CD4-positive, alpha-beta T cell treated with Interleukin-1 beta for 1 hour (primary cell): ENCODE measurements around the gene JAKMIP1.

ENCODE experiments used
- DNase-seq, 2 donors: peaks; one replicate each; pipeline ENCODE4 v3.0.0-alpha.2; 2020 to 2022

The JAKMIP1 gene

GRCh38 chr4:6087669-6088341 lies 112.5 kb downstream of the JAKMIP1 start:
- DNase-seq: no peak

GRCh38 chr4:6086846-6087245 lies 113.5 kb downstream of the JAKMIP1 start:
- no peak for DNase-seq

GRCh38 chr4:6085691-6086628 lies 114.4 kb downstream of the JAKMIP1 start:
- no peak for DNase-seq

- DNase-seq: no peak
Observed at GRCh38 chr4:6085028-6085690, 115.2 kb downstream of the JAKMIP1 start.

- DNase-seq: no peak
Observed at GRCh38 chr4:6079965-6080364, 120.4 kb downstream of the JAKMIP1 start.

GRCh38 chr4:6078560-6078959 lies 121.8 kb downstream of the JAKMIP1 start:
- no peak for DNase-seq

- DNase-seq: no peak
Observed at GRCh38 chr4:6076391-6076790, 124.0 kb downstream of the JAKMIP1 start.

- DNase-seq: no peak
Observed at GRCh38 chr4:6074758-6075157, 125.6 kb downstream of the JAKMIP1 start.

GRCh38 chr4:6071959-6072720 lies 128.2 kb downstream of the JAKMIP1 start:
- DNase-seq: no peak

- DNase-seq: no peak
Observed at GRCh38 chr4:6071191-6071958, 129.0 kb downstream of the JAKMIP1 start.

GRCh38 chr4:6069845-6070709 lies 130.3 kb downstream of the JAKMIP1 start:
- no peak for DNase-seq

- no peak for DNase-seq
Observed at GRCh38 chr4:6068986-6069385, 131.4 kb downstream of the JAKMIP1 start.

- DNase-seq: no peak
Observed at GRCh38 chr4:6065934-6066590, 134.3 kb downstream of the JAKMIP1 start.

- DNase-seq: no peak
Observed at GRCh38 chr4:6065166-6065565, 135.2 kb downstream of the JAKMIP1 start.

- no peak for DNase-seq
Observed at GRCh38 chr4:6064383-6064782, 136.0 kb downstream of the JAKMIP1 start.

- no peak for DNase-seq
Observed at GRCh38 chr4:6063684-6064083, 136.7 kb downstream of the JAKMIP1 start.

- DNase-seq: no peak
Observed at GRCh38 chr4:6062133-6062532, 138.2 kb downstream of the JAKMIP1 start.

GRCh38 chr4:6059375-6059805 lies 141.0 kb downstream of the JAKMIP1 start:
- DNase-seq: no peak

GRCh38 chr4:6058531-6059374 lies 141.6 kb downstream of the JAKMIP1 start:
- no peak for DNase-seq
